GM19025 (cell line): ENCODE measurements around the gene RORB.
"Not testable (repeated sequence)": the region's sequence is repeated elsewhere in the genome, so short reads cannot be mapped to it uniquely, and the experiment has no call there.

ENCODE experiments used
- ATAC-seq: cut with Tn5 transposase; IDR thresholded peaks from one replicate; pipeline ENCODE4 v1.9.1; 2021; ENCODE audit warnings: mild to moderate bottlenecking, low read depth, moderate library complexity; ENCODE audit not compliant: unreplicated experiment

Gene RORB

GRCh38 chr9:74512416-74512815 is 15.3 kb downstream of the RORB start:
- no peak for ATAC-seq

DNA sequence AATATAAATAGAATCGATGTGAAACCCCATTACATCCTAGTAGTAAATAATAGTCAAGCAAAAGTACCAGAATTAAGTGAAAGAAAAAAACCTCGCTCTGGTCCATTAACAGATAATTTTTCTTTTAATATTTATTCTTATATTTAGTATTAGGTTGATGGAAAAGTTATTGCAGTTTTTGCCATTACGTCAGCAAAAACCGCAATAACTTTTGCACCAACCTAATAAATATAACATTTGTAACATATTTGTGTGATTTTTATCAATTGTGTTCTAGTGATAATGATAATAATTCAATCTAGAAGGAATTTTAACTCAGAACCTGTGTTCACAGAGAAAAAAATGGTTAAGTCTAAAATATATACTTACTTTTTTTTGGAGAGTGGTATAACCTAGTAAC is 16.1 kb downstream of the RORB start:
- no peak for ATAC-seq

DNA sequence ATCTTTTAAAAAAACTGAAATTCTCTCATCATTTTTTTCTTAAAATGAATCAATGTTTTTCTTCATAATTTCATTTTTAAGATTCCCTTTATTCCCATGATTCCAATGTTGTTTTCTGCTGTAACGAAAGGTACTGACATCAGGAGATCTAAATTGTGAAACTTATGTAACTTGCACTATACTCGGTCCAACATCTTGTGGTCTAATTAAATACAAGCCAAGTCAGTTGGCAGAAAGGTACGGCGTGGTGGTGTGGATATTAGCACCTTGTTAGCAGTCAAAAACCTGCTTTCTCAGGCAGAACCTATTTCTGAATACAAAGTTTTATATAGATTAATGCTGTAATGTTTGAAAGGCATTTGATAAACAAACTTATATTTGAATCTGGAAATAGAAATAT is 20.1 kb downstream of the RORB start:
- no peak for ATAC-seq

DNA sequence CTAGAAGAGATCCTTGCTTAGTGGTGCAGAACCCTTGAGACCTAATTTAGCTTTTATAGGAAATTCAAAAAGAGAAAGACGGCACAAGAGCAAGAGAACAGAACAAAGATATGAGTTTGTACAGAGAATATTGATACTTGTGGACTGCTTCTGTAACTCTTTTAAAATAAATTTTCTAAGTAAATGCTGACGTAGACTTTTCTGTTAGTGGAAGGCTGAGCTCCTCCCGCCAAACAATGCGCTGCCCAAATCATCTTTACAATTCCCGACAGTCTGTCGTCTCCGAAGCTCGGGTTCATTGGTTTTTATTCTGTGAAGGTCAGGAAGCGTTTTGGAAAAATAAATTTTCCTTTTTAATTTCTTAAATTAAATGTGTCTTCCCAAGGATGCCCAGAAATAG is 22.3 kb downstream of the RORB start:
- no peak for ATAC-seq

GRCh38 chr9:74521009-74521408 is 23.9 kb downstream of the RORB start:
- ATAC-seq: no peak

DNA sequence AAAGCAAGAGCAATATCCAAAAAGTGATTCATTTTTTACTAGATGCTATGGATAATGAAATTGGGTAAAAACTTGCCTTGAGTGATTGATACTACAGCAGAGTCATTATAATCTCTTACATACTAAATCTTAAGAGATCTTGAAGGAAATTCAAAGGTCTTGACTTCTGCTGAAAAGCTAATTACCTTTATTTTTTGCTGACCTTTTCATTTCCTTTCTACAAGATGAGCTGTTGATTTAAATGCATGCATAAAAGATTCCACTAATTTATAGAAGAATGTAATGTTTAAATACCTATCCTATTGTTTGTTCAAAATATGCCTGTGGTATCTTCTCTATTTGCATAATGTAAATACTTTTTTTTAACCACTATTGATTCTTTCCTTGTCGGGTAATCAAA is 27.2 kb downstream of the RORB start:
- ATAC-seq: no peak

- ATAC-seq: no peak
Observed at GRCh38 chr9:74526215-74526614, 29.1 kb downstream of the RORB start.

GRCh38 chr9:74527718-74528117 is 30.6 kb downstream of the RORB start:
- no peak for ATAC-seq

DNA sequence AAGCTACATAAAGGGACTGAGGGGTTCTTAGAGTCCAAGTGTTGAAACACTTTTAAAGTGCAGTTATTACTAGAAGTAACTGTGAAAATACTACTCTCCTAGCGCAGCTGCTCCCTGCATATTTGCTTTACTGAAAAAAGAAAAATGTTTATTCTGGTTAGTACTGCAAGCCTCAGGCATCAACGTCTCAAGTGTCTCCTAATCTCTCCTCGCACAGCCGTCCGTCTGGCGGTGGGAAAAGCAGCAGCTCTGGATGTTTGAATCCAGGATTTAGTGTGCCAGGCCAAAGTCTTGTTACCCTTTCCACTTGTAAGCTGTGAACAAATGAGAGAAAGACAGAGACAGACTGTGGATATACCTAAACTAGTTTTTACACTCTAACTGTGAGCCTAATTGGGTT is 31.1 kb downstream of the RORB start:
- no peak for ATAC-seq

DNA sequence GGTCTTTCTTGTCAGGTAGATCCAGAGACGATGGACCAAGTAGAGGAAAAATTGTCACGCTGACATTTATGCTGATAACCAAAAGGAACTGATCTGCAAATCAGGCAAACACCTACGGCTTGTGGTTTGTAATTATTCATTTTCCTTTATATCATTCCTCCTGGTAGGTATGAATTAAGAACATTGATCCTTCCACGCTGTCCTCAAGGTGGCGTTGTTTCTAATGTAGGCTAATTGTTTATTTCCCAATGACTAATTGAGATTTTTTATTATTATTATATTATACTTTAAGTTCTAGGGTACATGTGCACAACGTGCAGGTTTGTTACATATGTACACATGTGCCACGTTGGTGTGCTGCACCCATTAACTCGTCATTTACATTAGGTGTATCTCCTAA is 33.3 kb downstream of the RORB start:
- ATAC-seq: not testable (repeated sequence)

DNA sequence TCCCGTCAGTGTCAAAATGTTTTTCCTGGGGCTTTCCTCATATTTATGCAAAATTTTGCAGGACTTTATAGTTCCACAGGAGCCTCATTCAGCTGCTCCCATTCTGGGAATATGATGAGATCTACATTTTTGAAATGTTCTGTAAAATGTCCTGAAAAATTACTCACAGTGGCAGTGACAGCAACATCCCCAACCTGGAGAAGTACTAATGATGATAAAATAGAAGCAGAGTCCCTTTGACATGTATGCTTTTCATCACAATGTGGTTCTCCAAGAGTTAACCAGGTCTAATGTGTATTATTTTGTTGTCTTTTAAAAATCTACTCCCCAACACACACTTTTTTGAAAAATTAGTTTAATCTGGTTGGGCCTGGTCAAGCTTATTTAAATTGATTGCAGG is 36.1 kb downstream of the RORB start:
- ATAC-seq: no peak

DNA sequence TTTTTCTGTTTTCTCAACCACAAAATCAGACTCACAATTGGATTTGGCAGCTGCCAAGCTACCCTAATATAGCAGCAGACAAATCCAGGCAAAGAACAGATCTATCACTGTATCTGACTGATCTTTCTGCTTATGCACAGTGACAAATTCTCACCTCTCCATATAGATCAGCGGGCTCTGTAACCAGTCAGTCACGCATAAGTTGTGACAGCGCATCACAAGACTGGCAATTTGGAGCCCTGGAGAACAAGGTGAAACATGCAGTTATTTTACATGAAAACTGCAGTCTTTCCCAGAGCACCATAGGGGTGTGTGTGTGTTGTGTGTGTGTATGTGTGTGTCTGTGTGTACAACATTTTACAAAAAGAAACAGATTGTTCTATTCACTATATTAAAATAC is 37.7 kb downstream of the RORB start:
- ATAC-seq: no peak

- no peak for ATAC-seq
Observed at GRCh38 chr9:74543145-74543544, 46.0 kb downstream of the RORB start.

GRCh38 chr9:74551266-74551665 is 54.1 kb downstream of the RORB start:
- no peak for ATAC-seq

GRCh38 chr9:74554751-74555419 is 57.8 kb downstream of the RORB start:
- ATAC-seq: no peak

DNA sequence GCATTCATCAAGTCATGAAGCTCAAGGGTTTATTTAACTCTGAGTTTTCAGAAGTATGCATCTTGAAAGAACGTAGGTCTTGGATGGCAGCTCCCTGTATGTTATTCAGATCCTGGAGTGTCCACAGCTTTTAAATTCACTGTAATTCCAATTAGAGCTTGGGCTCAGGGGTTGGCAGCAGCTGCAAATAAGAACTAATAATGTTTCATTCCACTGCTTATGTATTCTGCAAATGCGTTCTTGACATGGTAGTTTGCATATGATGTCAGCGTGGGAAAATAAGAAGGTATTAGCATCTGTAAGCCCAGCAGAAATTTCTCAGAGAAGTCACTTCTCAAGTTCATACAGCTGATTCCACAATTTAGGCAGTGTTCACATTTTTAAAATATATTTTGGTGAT is 58.4 kb downstream of the RORB start:
- no peak for ATAC-seq

GRCh38 chr9:74556685-74557084 is 59.5 kb downstream of the RORB start:
- peak; percentile 62 for ATAC-seq

DNA sequence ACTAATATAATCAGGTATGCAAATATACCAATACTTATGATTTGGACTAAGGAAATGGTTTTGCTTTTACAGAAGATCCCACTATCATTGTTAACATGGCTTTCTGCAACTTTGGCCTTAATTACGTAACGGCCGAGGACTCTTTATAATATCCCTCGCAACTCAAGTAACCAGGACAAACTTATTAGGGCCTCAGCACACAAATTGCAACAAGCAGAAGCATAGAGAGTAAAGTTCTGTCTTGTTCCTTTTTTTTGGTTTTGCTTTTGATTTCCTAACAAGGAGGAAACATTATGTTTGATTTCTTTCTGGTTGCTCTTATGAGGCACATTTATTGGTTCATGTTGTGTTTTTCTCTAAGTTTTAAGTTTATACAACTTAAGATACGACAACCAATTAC is 60.4 kb downstream of the RORB start:
- peak; percentile 18 for ATAC-seq

DNA sequence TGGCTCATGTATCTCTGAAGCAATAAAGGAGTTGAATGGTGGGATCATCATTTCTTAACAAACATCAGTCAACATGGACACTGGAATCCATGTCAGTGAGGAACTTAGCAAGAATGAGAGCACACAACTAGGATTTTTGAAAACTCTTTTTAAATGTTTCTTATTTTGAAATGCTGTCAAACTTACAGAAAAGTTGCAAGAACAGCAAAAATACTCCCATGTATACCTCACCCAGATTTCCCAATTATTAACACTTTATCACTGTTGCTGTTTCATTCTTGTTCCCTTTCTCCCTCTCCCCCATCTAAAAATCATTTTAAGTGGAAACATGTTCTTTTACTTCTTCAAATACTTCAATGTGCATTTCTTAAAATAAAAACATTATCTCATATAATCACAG is 65.5 kb downstream of the RORB start:
- ATAC-seq: no peak

GRCh38 chr9:74570879-74571512 is 73.9 kb downstream of the RORB start:
- no peak for ATAC-seq

DNA sequence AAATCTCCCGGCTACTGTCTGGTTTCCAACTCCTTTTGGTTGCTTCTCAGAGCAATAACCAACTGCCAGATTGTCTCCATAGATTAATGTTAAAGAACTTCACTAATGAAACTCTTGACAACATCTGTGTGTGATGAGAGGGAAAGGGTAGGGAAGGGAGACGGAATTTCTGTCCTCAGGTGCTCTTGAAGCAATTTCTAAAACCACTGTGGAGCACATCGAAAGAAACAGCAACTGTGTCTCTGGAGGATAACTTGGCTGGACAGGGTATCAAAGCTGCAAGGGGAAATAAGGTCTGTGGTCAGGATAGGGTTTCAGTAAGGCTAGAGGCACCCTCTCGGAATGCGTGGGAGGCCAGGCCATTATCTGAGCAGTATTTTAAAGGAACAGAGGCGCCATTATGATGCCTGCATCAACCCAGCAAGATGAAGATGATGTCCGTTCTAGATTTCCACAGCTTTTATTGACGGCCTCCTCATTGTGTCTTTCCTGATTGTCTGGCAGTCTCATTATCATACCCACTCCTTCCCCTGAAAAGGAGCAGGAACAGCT is 76.6 kb downstream of the RORB start:
- ATAC-seq: no peak

DNA sequence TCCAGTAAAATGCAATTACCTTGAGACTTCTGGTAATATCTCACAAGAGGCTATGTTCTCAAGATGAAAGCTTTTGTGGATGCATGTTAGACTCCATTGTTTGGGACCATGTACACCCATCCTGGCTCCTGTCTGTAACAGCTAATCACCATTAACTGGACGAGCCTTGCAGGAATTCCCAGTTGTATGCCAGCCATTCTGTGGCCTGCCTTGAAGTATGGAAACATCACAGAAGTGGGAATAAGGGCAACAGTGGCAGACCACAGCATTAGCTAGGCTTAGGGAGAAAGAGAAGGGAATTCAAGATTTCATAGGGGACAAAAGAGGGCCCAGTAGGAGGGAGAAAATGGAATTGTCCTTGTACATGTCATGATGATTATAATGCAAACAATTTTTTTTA is 79.0 kb downstream of the RORB start:
- ATAC-seq: no peak
